LNCaP clone FGC (cell line): ENCODE measurements around the gene EEF2K.
A peak's percentile ranks its signal among the peaks of the same experiment; 100 is the strongest.
"Not testable (repeated sequence)": the region's sequence is repeated elsewhere in the genome, so short reads cannot be mapped to it uniquely, and the experiment has no call there.

Experiments used
- DNase-seq: peaks from one replicate; pipeline ENCODE4 v3.0.0-alpha.2; 2011; ENCODE audit warnings: low read depth
- H3K4me3 ChIP-seq: 2 replicates; pipeline ENCODE4 v1.5.1; 2011; ENCODE audit warnings: mild to moderate bottlenecking, low read depth, low read length, control low read depth
- TF ChIP-seq, protein P1 (sequence below): IDR thresholded peaks from 2 replicates; pipeline ENCODE4 v1.5.1; 2012; ENCODE audit warnings: mild to moderate bottlenecking; ENCODE audit not compliant: control insufficient read depth, insufficient read depth; ENCODE audit errors: extremely low read depth

The EEF2K gene

DNA sequence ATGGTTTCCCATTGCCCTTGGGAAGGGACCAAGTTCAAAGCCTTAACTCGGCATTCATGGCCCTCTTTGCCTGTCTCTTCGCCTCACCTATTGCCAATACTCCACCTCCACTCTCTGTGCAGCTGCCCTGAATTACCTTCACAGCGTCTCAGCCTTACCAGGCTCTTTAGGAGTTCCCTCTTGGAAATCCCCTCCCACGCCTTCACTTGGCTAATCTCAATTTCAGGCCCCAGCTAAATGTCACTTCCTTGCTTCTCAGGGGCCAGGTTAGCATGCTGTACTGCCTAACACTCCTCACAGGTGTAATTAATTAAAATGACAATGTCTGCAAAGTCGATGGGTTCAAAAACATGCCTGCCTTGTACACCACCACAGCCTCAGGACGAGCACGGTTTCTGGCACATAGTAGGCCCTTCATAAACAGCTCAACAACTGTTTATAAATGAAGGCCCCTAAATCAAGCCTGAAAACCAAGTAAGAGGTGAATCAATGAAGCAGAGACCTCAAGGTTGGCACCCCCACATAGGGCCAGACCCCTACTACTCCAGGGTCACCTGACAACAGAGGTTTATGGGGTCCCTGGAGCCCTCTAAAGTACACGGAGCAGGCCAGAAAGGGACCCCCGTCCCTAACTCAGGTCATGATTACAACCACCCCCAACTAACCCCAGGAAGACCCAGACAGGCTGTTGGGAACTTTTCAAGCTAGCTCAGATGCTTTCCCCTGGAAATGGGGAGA lies 11.2 kb upstream of the EEF2K start:
- TF ChIP-seq, protein P1, sequence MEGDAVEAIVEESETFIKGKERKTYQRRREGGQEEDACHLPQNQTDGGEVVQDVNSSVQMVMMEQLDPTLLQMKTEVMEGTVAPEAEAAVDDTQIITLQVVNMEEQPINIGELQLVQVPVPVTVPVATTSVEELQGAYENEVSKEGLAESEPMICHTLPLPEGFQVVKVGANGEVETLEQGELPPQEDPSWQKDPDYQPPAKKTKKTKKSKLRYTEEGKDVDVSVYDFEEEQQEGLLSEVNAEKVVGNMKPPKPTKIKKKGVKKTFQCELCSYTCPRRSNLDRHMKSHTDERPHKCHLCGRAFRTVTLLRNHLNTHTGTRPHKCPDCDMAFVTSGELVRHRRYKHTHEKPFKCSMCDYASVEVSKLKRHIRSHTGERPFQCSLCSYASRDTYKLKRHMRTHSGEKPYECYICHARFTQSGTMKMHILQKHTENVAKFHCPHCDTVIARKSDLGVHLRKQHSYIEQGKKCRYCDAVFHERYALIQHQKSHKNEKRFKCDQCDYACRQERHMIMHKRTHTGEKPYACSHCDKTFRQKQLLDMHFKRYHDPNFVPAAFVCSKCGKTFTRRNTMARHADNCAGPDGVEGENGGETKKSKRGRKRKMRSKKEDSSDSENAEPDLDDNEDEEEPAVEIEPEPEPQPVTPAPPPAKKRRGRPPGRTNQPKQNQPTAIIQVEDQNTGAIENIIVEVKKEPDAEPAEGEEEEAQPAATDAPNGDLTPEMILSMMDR, result no peak
- DNase-seq, result no peak
- H3K4me3 ChIP-seq, result peak overlapping the region; percentile 13; the same call in 1 of the 2 replicates

DNA sequence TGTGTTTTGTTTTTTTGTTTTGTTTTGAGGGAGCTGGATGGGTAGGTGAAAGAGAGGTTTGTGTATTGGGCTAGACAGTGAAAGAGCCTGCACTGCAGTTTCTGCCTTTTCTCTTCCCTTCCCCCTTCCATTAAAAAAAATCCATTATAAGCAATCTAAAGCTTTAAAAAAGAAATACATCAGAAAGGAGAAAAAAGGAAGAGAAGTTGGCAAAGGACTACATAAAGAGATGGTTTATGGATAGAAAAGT lies 10.7 kb upstream of the EEF2K start:
- peak overlapping the region; percentile 13; the same call in 1 of the 2 replicates for H3K4me3 ChIP-seq
- no peak for DNase-seq
- TF ChIP-seq, protein P1, result no peak

DNA sequence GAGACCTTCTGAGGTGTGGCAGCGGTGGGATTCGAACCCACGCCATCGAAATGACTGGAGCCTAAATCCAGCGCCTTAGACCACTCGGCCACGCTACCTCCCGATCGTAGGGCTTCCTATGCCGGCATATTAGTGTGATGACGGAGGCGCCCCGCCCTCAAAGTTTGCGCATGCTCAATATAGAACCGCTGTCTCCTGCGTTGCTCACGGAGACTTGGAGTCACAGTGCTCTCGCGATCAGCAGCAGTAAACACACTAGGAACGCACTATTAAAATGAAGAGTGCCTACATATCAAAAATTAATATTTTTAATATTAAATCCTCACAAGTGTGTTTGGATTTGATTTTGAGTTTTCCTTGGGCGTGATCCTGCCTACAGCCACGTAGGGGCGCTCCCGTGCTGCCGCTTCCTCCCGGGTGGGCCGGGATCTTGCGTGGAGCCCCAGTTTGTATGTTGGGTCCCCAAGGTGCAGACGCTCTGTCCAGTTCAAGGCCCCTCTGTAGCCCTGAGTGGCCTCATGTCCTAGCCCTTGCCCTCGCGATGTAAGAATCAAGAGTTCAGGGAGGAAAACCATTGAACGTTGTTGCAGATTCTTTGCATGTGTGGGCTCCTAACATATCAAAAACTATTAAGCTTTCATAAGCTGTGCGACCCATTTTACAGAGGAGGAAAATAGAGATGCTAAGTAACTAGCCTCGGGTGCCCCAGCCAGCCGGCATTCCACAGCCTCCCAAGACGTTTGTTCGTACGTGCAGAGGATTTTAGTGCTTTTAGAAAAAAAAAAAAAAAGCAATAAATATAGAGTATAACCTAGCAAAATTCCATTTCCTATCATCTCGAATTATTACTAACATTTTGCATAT lies 10.2 kb upstream of the EEF2K start:
- H3K4me3 ChIP-seq, result peak overlapping the region; percentile 61
- peak; percentile 60 for DNase-seq
- TF ChIP-seq, protein P1, result peak; percentile 66

DNA sequence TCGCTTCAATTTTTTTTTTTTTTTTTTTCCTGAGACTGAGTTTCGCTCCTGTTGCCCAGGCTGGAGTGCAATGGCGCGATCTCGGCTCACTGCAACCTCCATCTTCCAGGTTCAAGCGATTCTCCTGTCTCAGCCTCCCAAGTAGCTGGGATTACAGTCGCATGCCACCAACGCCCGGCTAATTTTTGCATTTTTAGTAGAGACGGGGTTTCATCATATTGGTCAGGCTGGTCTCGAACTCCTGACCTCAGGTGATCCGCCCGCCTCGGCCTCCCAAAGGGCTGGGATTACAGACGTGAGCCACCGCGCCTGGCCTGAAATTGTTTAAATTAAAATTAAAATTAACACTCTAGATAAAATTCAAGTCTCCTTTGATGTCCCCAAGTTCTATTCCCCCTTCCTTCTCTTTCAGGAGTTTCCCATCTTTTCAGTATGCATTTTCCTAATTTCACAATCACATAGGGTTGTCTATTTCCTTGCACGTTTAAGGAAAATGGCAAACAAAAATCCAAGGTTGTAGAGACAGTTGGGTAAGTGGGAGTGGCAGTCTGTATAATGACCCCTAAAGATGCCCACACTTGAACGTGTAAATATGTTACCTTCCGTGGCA lies 9.4 kb upstream of the EEF2K start:
- DNase-seq, result not testable (repeated sequence)
- H3K4me3 ChIP-seq, result peak overlapping the region; percentile 61

DNA sequence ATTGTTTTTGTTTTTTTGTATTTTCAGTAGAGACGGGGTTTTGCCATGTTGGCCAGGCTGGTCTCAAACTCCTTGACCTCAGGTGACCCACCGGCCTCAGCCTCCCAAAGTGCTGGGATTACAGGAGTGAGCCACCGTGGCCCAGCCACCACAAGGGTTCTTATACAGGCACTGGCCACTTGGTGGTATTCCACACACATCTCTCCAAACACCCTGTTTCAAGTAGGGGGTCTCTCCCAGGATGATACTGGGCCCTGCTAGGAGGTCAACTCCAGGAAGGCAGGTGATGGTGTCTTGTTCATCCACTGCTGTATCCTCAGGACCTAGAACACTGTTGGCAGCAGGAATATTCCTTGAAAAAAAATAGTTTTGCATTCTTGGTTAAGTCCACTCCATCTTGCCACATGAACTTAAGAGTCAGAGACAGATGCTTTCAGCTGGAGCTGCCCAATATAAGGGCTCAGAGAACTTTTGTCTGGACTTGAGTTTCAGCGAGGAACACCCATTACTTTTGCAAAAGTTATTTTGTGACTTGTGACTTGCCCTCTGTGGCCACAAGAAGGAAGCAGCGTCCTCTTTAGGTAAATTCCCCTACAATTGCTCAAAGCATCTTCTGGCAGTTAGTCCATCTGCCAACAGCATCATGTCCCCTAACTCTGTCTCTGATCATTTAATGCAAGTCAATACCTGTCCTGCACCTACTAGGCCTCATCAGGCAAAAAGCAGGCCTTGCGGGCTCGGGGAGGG lies 7.4 kb upstream of the EEF2K start:
- no peak for DNase-seq
- no peak overlapping the region for H3K4me3 ChIP-seq
- TF ChIP-seq, protein P1, result no peak

DNA sequence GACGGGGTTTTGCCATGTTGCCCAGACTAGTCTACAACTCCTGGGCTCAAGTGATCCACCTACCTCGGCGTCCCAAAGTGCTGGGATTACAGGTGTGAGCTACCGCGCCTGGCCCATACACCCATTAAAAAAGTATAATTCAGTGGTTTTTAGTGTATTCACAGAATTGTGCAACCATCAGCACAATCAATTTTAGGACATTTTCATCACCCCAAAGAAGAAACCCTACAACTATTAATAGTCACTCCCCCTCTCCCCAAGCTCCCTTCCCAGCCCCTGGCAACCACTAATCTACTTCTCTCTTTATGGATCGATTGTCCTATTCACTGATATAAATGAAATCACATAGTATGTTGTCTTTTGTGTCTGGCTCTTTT lies 3.8 kb upstream of the EEF2K start:
- no peak overlapping the region for H3K4me3 ChIP-seq
- no peak for DNase-seq
- TF ChIP-seq, protein P1, result no peak

DNA sequence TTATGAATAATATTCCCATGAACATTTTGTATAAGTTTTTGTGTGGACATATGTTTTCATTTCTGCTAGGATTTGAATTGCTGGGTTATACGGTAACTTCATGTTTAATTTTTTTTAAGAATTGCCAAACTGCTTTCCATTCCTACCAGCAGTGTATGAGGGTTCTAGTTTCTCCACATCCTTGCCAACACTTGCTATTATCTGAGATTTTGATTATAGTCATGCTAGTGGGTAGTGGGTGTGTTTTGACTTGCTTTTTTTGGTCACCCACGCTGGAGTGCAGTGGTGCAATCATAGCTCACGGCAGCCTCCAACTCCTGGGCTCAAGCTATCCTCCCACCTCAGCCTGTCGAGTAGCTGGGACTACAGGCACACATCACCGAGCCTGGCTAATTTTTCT lies 3.0 kb upstream of the EEF2K start:
- TF ChIP-seq, protein P1, result no peak
- H3K4me3 ChIP-seq, result no peak overlapping the region
- no peak for DNase-seq
